Glomerular visceral epithelial cell (primary cell): ENCODE results near the gene LGALSL.
"Not testable (repeated sequence)": the region's sequence is repeated elsewhere in the genome, so short reads cannot be mapped to it uniquely, and the experiment has no call there.

Experiments used
- DNase-seq: peaks from one replicate; pipeline ENCODE4 v3.0.0-alpha.2; 2016; ENCODE audit errors: extremely low spot score

Gene LGALSL

GRCh38 chr2:64442801-64443429 is 11.0 kb upstream of the LGALSL start:
- DNase-seq: no peak

DNA sequence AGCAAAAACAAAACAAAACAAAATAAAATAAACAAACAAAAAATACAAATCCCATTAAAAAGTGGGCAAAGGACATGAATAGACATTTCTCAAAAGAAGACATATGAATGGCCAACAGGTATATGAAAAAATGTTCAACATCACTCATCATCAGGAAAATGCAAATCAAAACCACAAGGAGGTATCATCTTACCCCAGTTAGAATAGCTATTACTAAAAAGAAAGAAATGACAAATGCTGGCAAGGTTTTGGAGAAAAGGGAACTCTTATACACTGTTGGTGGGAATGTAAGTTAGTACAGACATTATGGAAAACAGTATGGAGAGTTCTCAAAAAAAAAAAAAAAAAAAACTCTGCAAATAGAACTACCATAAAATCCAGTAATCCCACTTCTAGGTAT is 8.0 kb upstream of the LGALSL start:
- DNase-seq: not testable (repeated sequence)

DNA sequence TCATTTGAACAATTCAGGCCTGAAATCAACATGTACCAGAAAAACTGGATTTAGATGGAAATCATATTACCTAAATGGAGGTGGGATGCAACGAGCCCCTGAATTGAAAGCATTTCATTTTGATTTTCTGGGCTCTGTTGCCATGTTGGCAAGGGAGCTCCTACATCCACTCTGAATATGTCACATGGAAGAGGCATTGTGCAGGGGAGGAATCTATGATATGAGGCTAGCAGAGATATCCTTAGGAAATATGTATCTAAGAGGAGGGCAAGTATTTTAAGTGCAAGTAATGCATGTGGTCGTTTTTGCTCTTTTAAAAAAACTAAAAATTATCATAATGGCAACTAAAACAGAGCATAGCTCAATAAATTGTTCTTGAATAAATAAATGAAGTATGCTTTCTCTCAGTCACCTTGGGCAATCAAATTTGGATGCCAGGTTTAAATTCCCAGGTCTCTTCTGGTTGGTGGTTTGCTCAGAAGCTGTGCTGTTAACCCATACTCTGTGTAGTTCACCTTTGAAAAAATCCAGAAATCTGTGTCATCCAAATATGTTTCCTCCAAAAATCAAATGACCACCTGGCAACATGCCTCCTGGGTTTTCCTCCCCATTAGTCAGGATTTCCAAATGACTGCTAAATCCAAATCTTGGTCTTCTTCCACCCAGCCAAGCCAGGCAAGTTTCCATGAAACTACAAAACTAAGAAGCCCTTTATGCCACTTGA is 6.5 kb upstream of the LGALSL start:
- DNase-seq: no peak

DNA sequence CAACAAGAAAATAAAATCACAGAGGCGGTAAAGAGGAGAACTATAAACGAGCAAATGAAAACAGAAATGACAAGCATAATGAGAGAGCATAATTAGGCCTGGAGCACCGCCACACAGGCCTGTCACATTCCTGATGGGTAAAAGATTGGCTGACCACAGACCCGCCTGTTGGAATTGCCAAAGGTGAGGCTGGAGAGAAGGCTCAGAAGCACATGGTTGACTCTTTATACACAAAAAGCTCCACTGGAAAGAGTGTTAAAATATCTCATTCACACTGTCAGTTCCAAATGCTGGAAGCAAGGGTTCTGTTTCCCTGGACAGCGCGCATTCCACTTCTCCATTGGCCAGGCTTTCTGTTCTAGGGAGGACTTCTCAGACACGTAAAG is 5.9 kb upstream of the LGALSL start:
- no peak for DNase-seq

GRCh38 chr2:64451051-64451450 is 2.9 kb upstream of the LGALSL start:
- no peak for DNase-seq

DNA sequence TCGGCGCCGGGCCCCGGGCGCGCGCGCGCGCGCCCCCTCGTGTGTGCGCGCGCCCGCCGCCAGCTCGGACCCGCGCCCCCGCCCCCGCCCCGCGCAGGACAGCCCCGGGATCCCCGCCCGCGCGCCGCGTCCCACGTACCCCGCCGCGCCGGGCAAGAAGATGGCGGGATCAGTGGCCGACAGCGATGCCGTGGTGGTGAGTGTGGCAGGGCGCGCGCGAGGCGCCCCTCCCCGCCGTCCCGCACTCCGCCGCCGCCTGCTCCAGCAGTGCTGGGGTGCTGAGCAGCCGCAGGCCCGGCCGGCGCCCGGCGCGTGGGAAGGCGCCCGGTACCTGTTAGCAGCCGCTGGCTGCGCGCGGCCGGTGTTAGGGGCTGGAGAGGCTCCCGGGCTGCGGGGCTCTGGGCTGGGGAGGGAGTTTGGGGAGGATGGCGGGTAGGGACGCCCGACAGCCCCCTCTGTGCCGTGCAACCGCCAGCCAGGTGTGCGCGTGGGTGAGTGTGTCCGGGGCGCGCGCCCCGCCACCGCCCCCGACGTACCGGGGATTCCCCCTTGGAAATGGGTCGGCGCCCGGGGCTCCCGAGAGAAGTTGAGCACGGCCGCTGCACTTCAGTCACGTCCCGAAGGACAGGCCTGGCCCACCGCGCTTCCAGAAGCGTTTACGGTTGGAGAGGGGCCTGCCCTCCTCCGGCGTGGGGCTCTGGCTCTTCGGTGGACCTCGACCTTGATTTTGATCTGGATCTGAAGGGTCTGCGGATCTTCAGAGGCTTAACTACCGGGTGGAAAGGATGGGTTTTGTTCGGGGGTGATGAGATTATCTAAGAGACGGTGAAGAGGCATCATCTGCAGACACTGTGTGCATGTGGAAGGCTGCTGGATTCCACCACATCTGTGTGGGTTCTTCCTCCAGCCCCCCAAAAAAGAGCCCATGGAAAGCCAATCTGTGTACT is 697 bp downstream of the LGALSL start:
- peak; percentile 61 for DNase-seq

DNA sequence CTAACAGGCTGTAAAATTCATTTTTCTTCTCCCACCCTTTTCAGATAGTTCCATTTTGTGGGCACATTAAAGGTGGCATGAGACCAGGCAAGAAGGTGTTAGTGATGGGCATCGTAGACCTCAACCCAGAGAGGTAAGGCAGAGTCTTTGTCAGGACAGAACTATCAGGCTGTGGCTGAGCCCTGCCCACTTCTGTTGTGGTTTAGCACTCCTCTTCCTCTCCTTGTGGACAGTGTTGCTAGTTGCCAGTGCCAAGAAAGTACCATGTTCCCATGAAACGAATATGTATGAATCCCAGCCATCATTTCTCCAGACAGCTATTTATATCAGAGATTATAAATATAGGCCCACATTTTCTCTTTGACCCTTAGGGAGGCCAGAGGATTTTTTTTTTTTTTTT is 1.6 kb downstream of the LGALSL start:
- DNase-seq: peak; percentile 13

DNA sequence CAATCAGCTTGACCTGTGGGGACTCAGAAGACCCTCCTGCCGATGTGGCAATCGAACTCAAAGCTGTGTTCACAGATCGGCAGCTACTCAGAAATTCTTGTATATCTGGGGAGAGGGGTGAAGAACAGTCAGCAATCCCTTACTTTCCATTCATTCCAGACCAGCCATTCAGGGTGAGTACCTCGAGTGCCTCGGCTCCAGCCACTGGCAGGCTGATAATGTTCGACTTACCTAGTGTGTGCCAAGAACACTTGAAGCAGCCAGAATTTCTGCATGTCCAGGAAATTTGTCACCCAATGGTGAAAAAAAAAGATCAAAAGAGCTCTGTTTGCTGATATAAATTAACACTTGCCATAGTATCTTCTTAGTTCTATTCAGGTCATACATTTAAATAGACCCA is 2.3 kb downstream of the LGALSL start:
- DNase-seq: no peak

DNA sequence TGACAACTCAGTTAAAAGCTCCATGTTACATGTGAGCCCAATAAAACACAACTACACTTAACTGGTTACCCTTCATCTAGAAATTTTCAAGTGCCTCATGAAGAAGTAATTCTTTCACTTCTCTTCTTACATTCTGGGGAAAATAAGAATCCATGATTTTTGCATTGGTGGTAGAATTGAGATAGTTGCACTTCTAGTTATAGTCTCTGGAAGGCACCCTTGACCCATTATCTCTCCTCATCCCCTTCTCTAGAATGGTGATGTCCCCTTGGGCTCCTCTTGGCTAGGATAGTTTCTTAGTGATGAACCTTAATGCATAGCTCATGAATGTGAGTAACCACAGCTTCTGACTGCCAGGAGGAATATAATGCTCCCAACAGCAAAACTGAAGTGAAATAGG is 3.6 kb downstream of the LGALSL start:
- no peak for DNase-seq

DNA sequence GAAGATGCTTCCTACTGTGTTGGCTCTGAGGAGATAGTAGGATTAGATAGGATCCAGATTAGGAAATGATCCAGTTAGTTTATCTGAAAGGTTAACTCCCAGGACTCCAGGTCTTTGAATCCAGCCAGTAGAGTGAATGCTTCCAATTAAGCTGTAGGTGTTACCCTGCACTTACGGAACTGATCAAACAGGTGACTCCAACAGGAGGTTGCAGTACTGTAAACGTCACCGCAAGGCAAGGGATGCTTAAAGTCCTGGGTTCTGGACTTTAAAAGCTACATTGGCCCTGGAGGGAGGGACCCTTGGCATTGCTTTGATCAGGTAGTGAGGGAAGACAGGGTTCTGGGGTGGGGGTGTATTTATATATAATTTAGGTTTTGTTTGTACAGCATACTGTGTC is 5.6 kb downstream of the LGALSL start:
- DNase-seq: no peak

DNA sequence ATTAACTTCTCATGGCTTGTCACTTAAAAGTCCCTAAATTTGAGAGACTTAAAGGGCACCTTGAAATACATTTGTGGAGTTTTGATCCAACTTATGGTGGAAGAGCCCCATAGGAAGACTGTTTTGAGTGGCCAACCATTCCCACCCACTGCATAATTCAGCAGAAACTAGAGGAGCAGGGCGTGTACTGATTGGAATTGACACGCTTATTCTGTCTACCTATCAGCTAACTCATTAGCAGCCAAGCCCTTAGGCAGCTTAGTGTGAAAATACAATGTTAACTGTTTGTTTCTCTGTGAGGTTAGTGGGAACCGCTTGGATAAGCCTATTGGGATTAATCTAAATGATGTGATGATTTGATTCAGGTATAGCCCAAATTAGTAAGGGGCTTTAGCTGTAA is 6.4 kb downstream of the LGALSL start:
- no peak for DNase-seq

- no peak for DNase-seq
Measured at GRCh38 chr2:64461271-64462058, 7.5 kb downstream of the LGALSL start.

GRCh38 chr2:64462171-64462570 is 8.2 kb downstream of the LGALSL start:
- no peak for DNase-seq

DNA sequence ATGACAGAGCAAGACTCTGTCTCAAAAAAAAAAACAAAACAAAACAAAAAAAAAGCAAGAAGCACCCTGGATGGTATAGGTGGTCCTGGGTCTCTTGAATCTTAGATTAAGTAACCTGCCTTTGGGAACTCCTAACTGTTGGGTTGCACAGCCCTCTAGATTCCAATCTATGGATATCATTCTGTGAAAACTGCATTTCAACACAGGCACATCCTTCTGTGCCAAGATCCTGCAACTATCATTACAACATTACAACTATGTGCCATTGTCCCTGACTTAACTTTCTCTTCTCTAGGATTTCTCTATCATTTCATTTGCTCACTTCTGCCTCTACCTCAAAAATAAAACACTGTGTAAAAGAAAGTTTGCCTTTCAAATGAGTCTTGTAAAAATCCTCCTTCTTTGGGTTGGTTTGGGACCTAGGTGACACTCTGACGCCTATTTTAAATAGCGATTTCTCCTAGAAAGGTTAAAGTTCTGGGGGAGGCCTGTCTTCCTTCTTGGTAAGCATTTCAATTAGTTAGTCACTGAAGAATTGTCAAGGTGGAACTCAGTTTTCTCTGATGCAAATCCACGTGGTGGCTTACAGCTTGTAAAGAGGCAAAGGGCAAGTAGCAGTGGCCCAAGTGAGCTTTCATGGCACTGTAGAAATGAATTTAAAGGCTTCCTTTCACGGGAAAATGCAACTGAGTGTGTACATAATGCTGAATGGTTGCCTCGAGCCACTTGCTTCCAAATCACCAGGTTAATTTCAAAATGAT is 9.2 kb downstream of the LGALSL start:
- DNase-seq: no peak

GRCh38 chr2:64463781-64464180 is 9.8 kb downstream of the LGALSL start:
- no peak for DNase-seq

GRCh38 chr2:64466478-64467085 is 12.6 kb downstream of the LGALSL start:
- no peak for DNase-seq

DNA sequence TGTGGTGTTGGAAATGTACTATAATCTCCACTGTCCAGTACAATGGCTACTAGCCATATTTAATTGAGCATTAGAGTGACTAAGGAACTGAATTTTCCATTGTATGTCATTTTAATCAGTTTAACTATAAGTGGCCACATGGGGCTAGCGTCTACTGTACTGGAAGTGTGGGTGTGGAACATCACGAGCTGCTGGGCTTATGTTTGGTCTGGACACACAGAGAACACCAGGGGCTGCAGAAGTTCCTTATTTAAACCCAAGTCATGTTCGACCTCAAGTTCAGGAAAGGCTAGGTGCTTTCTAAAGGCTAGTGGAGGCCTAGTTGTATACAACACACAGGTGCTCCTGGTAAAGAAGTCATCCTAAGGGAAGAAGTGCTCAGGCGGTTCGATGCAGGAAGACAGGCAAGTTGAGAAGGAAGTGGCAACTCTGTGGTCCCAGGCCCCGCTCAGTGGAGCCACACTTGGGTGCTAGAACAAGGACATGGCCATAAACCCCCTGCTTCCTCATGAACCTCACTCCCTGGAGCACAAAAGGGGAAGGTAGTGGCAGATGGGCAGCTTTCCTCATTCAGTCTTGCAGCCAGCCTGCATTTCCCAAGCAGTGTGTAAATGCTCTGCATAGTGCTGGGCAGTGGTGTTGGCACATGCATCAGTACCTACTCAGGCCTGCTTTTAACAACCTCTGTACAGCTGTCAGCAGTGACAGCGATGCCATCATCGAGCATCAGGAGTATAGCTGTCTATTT is 13.3 kb downstream of the LGALSL start:
- DNase-seq: no peak

DNA sequence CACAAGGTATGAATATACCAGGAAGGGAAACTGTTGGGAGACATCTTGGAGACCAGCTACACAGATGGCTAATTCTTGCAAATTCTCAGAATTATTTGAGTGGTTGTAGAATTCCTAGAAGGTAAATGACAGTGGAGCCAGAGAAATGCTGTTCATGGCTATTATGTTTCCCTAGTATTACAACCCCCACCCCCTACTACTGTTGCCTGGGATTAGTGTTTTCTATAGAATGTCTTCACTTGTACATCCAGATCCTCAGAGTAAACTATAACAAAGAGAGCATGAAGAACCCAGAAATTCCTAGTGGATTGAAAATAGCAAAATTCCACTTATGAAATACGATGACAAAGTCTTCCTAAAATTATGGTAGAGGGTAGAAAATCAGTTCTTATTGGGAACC is 15.3 kb downstream of the LGALSL start:
- no peak for DNase-seq

GRCh38 chr2:64470071-64470470 is 16.1 kb downstream of the LGALSL start:
- no peak for DNase-seq

DNA sequence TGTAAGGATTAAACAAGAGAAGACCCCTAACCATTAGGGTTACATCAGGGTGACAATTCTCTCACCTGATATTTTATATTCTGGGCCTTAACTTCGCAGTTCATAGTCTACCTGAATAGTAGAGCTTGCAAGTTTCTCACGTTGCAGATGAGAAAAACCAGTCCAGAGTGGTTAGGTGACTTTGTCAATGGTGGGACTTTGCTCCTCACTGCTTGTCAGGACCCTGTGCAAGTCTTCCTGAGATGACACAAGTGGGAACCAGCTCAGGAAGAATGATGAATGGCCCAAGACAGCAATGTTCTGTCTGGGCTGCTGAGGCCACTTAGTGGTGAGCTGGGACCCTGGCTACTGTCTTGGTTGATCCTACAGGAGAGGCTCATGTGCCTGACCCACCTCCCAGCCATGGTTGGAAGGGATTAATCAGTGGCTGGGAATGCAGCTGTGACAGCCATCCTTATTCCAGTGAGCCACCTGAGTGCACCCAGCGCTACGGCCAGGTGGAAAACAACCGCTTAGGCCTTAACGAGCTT is 16.9 kb downstream of the LGALSL start:
- no peak for DNase-seq
